ENCODE results near the gene RBM14. TPM values are rescaled to one million over a fixed set of nuclear protein-coding genes. Genes with fewer than 3 reads are reported as not detected.

The RBM14 gene
- total and polyA plus RNA-seq, 2 experiments from 2014 or later: 28.4 to 40.6 TPM

DNA sequence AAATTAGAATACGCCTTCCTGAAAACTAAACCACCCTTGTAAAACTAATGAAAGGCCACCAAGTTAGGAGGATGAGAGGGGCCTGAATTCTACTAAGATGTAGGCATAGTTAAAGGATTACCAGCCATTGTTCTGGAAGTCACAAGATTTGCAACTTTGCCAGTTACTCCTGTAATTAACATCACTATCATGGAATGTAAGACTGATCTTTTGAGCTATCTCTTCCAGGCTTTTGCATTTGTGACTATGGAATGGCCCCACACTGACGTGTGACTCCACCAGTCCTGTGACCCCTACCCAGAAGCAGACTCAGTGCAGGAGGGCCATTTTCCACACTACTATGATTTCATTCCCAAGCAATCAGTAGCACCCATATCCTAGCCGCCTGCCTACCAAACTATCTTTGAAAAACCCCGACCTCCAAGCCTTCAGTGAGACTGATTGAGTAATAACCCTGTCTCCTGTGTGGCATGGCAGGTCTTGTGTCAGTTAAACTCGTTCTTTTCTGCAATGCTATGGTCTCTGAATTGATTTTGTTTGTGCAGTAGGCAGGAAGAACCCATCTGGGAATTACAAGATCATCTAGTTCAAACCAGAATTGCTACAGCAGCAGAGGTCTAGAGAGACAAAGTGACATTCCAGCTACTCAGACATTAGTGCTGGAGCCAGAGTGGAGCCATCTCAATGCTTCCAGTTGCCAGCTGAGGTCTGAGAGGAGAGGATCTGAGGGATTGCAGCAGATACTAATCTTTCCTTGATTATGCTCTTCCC lies 46.2 kb upstream of the RBM14 start:
- Histone ChIP-seq H3K27me3 (replicated peaks; ENCODE audit: insufficient read depth) (0 out of 2 replicates have a peak, but pooled peaks cover 3% of the 10 kb centered on the region), H3K9ac (no peak overlapping the region), H3F3A (ENCODE audit: insufficient read depth) (no peaks in the 10 kb centered on the region), H3K79me2 (ENCODE audit: insufficient read depth) (no peaks in the 10 kb centered on the region), H3K9me2 (ENCODE audit: insufficient read depth) (no peaks in the 10 kb centered on the region), H3K9me3 (ENCODE audit: low read depth) (no peaks in the 10 kb centered on the region), H3K4me1 (ENCODE audit: insufficient read depth) (peaks cover 2% of the 10 kb centered on the region; the same call in 1 of the 2 replicates), H3K4me2 (ENCODE audit: unreplicated experiment) (no peak overlapping the region), H3K27ac (no peak overlapping the region), H3K4me3 (no peak overlapping the region), H4K20me1 (ENCODE audit: insufficient read depth) (no peaks in the 10 kb centered on the region), H2AFZ (no peak overlapping the region), H3K36me3 (ENCODE audit: low read depth) (no peaks in the 10 kb centered on the region)
- in situ Hi-C loops (cut with MboI): no loop called here
- 41 to 45% methylated on average over 5 of the region's 5 CpGs for WGBS, 2 experiments (ENCODE audit: low coverage in 1 of 2, low lambda C conversion rate in 2 of 2, missing lambda C conversion rate in 2 of 2)
- DNase-seq: no peak
- TF ChIP-seq EZH2phosphoT487 (IDR thresholded peaks at IDR 0.05; ENCODE audit: insufficient read depth, low read depth): no peak
- no peak for TF ChIP-seq EZH2 (IDR thresholded peaks at IDR 0.05; ENCODE audit: insufficient read depth, poor library complexity, severe bottlenecking)

- 0 out of 2 replicates have a peak, but pooled peaks cover 3% of the 10 kb centered on the region for H3K27me3 ChIP-seq (replicated peaks; ENCODE audit: insufficient read depth)
- H3K27ac ChIP-seq: no peak overlapping the region
- no peaks in the 10 kb centered on the region for H3K9me3 ChIP-seq (ENCODE audit: low read depth)
- DNase-seq: no peak
- no peak overlapping the region for H3K4me3 ChIP-seq
- H3F3A ChIP-seq (ENCODE audit: insufficient read depth): no peaks in the 10 kb centered on the region
- peaks cover 2% of the 10 kb centered on the region; the same call in 1 of the 2 replicates for H3K4me1 ChIP-seq (ENCODE audit: insufficient read depth)
- H2AFZ ChIP-seq: no peak overlapping the region
- no peak overlapping the region for H3K9ac ChIP-seq
- no peaks in the 10 kb centered on the region for H4K20me1 ChIP-seq (ENCODE audit: insufficient read depth)
- no peaks in the 10 kb centered on the region for H3K36me3 ChIP-seq (ENCODE audit: low read depth)
- no peaks in the 10 kb centered on the region for H3K9me2 ChIP-seq (ENCODE audit: insufficient read depth)
- H3K79me2 ChIP-seq (ENCODE audit: insufficient read depth): no peaks in the 10 kb centered on the region
- in situ Hi-C loops (cut with MboI): no loop called here
- TF ChIP-seq EZH2 (IDR thresholded peaks at IDR 0.05; ENCODE audit: insufficient read depth, poor library complexity, severe bottlenecking) (no peak), EZH2phosphoT487 (IDR thresholded peaks at IDR 0.05; ENCODE audit: insufficient read depth, low read depth) (no peak)
- H3K4me2 ChIP-seq (ENCODE audit: unreplicated experiment): no peak overlapping the region
- WGBS, 2 experiments (ENCODE audit: low coverage in 1 of 2, low lambda C conversion rate in 2 of 2, missing lambda C conversion rate in 2 of 2): 46 to 49% methylated on average over 2 of the region's 2 CpGs
Measured at GRCh38 chr11:66570850-66571180, 45.6 kb upstream of the RBM14 start.

DNA sequence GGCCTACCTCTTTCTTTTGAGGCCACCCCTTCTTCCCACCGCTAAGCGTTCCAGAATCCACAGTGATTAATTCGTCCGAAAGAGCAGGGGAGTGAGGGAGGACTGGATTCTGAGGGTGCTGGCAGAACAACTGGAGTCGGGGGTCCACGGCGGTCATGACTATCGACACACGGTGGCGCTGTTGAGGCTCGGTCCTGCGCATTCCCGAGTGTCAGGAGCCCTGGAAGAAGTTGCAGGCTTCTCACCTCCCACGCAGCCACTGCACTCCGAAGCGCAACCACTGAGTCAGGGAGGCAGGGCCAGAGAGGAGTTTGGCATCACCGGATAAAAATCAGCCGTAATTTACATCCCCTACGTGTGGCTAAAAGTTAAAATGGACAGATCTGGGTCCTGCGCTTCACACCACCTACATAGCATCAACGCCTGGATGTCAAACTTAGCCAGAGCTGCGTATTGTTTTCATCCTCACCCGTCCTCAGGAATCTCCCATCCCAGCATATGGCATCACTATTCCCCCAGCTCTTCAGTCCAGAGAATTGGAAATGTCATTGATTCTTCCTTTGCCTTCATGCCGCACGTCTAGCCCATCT lies 37.3 kb upstream of the RBM14 start:
- DNase-seq: peak; percentile 94
- TF ChIP-seq EZH2 (IDR thresholded peaks at IDR 0.05; ENCODE audit: insufficient read depth, poor library complexity, severe bottlenecking) (no peak), EZH2phosphoT487 (IDR thresholded peaks at IDR 0.05; ENCODE audit: insufficient read depth, low read depth) (no peak)
- H3K36me3 ChIP-seq (ENCODE audit: low read depth): no peaks in the 10 kb centered on the region
- no peaks in the 10 kb centered on the region for H3F3A ChIP-seq (ENCODE audit: insufficient read depth)
- peak overlapping the region; percentile 51 for H3K4me2 ChIP-seq (ENCODE audit: unreplicated experiment)
- H3K27me3 ChIP-seq (replicated peaks; ENCODE audit: insufficient read depth): 0 out of 2 replicates have a peak, but pooled peaks cover 2% of the 10 kb centered on the region
- no peaks in the 10 kb centered on the region for H3K9me3 ChIP-seq (ENCODE audit: low read depth)
- no peaks in the 10 kb centered on the region for H4K20me1 ChIP-seq (ENCODE audit: insufficient read depth)
- peak overlapping the region; percentile 41; the same call in 1 of the 2 replicates for H3K4me3 ChIP-seq
- H2AFZ ChIP-seq: peak overlapping the region; percentile 53
- no peaks in the 10 kb centered on the region for H3K9me2 ChIP-seq (ENCODE audit: insufficient read depth)
- H3K9ac ChIP-seq: no peak overlapping the region
- in situ Hi-C loops (cut with MboI): loop anchor here (25.0 kb wide), 1 partner anchor 258 kb away; the partner anchor contains the start of gene RCE1
- 7 to 9% methylated on average over 22 to 25 of the region's 25 CpGs for WGBS, 2 experiments (ENCODE audit: low coverage in 1 of 2, low lambda C conversion rate in 2 of 2, missing lambda C conversion rate in 2 of 2)
- no peaks in the 10 kb centered on the region for H3K4me1 ChIP-seq (ENCODE audit: insufficient read depth)
- H3K79me2 ChIP-seq (ENCODE audit: insufficient read depth): no peaks in the 10 kb centered on the region
- no peak overlapping the region for H3K27ac ChIP-seq

- in situ Hi-C loops (cut with MboI): loop anchor here (25.0 kb wide), 1 partner anchor 256 kb away; the partner anchor contains the start of gene RCE1
- Histone ChIP-seq H3K27ac (no peak overlapping the region), H3K4me1 (ENCODE audit: insufficient read depth) (no peaks in the 10 kb centered on the region), H3K4me2 (ENCODE audit: unreplicated experiment) (no peak overlapping the region), H3K36me3 (ENCODE audit: low read depth) (no peaks in the 10 kb centered on the region), H2AFZ (no peak overlapping the region), H4K20me1 (ENCODE audit: insufficient read depth) (no peaks in the 10 kb centered on the region), H3K79me2 (ENCODE audit: insufficient read depth) (no peaks in the 10 kb centered on the region), H3K4me3 (no peak overlapping the region), H3K9me3 (ENCODE audit: low read depth) (no peaks in the 10 kb centered on the region), H3F3A (ENCODE audit: insufficient read depth) (no peaks in the 10 kb centered on the region), H3K9ac (no peak overlapping the region), H3K9me2 (ENCODE audit: insufficient read depth) (no peaks in the 10 kb centered on the region), H3K27me3 (replicated peaks; ENCODE audit: insufficient read depth) (no peaks in the 10 kb centered on the region)
- DNase-seq: peak; percentile 6
- 86 to 88% methylated on average over 4 to 5 of the region's 5 CpGs for WGBS, 2 experiments (ENCODE audit: low coverage in 1 of 2, low lambda C conversion rate in 2 of 2, missing lambda C conversion rate in 2 of 2)
- no peak for TF ChIP-seq EZH2phosphoT487 (IDR thresholded peaks at IDR 0.05; ENCODE audit: insufficient read depth, low read depth)
- no peak for TF ChIP-seq EZH2 (IDR thresholded peaks at IDR 0.05; ENCODE audit: insufficient read depth, poor library complexity, severe bottlenecking)
Measured at GRCh38 chr11:66580803-66581202, 35.6 kb upstream of the RBM14 start.
